Prostate gland (tissue), 2 donors: ENCODE results near the gene SH3TC2. TPM values are rescaled to one million over a fixed set of nuclear protein-coding genes. Genes with fewer than 3 reads are reported as not detected.

Experiments used
- DNase-seq: peaks from one replicate; pipeline ENCODE4 v3.0.0-alpha.2; 2019; ENCODE audit warnings: low spot score
- H3K27ac ChIP-seq, 2 donors: fragments of 200-600 bp; sonication (generic); 2 replicates each; pipeline ENCODE4 v1.5.1; 2017 to 2019
- H3K27me3 ChIP-seq: fragments of 200-600 bp; sonication (generic); replicated peaks from 2 replicates; pipeline ENCODE4 v1.5.1; 2019; ENCODE audit not compliant: insufficient read depth
- H3K36me3 ChIP-seq, 2 donors: fragments of 200-600 bp; sonication (generic); 1 replicate in 1 of 2; 2 replicates in 1 of 2; pipeline versions ENCODE4 v1.5.1 to v1.8.1; 2017 to 2019
- H3K4me1 ChIP-seq: fragments of 200-600 bp; sonication (generic); replicated peaks from 2 replicates; pipeline ENCODE4 v1.5.1; 2019
- H3K4me3 ChIP-seq, 2 donors: fragments of 200-600 bp; sonication (generic); 2 replicates each; pipeline ENCODE4 v1.5.1; 2017 to 2019
- H3K9me3 ChIP-seq: fragments of 200-600 bp; sonication (generic); 2 replicates; pipeline ENCODE4 v1.5.1; 2017
- CTCF ChIP-seq, 4 experiments: fragments of 200-600 bp in 2 of 4; fragments of 450-650 bp in 2 of 4; sonication (generic) in 2 of 4; IDR thresholded peaks; 1 replicate in 3 of 4; 2 replicates in 1 of 4; pipeline ENCODE4 v1.5.1; 2016 to 2019; ENCODE audit warnings: antibody characterized with exemption in 4 of 4, mild to moderate bottlenecking in 2 of 4, moderate library complexity in 2 of 4
- POLR2A ChIP-seq: fragments of 450-650 bp; IDR thresholded peaks from one replicate; pipeline ENCODE4 v1.6.1; 2016; ENCODE audit warnings: antibody characterized with exemption, mild to moderate bottlenecking
- POLR2AphosphoS5 ChIP-seq: sonication (generic); formaldehyde crosslinking; IDR thresholded peaks from one replicate; pipeline ENCODE4 v1.6.1; 2017; ENCODE audit warnings: antibody characterized with exemption
- WGBS: methylation state at CpG from one replicate; pipeline ENCODE4 v1.1.5; 2018; 5-methylcytosine and 5-hydroxymethylcytosine counted together
- intact Hi-C: fragments of 100-400 bp; cut with DNase I; formaldehyde crosslinking; loops from one replicate; pipeline ENCODE4 v1.14.2; 2022
- total RNA-seq, 2 donors: library from RNA; depleted of rRNA; stranded (reverse); fragments of >200 nt; gene quantifications; one replicate each; pipeline ENCODE4 v1.1.0, GENCODE V29; 2016

SH3TC2 gene
- total RNA-seq, 2 donors from 2014 or later = 6.2 to 69.1 TPM

DNA sequence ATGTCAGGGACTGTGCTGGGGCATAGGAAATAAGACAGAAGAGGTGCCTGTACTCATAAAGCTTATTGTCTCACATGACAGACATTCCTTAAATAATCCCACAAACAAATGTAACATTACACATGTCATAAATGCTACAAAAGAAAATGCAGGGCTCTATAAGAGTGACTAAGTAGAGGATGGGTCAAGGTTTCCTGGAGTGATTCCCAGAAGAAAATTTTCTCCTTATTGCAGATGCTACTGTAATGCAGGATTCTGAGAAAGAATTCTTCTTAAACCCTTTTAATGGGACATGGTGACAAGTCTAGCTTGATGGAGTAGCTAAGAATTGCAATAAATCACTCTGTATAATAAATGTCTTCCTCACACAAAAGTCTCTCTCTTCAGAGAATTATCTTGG is 55.7 kb downstream of the SH3TC2 start:
- Histone ChIP-seq H3K4me3 (no peak overlapping the region), H3K36me3 (no peaks in the 10 kb centered on the region), H3K27me3 (no peaks in the 10 kb centered on the region), H3K4me1 (no peaks in the 10 kb centered on the region), H3K9me3 (no peaks in the 10 kb centered on the region), H3K27ac (no peak overlapping the region)
- no peak for TF ChIP-seq POLR2AphosphoS5
- no peak for TF ChIP-seq POLR2A
- no peak for TF ChIP-seq CTCF (IDR thresholded peaks at IDR 0.05)
- intact Hi-C loops = loop anchor here (10.0 kb wide), 1 partner anchor 182 kb away; the partner anchor contains the start of gene ADRB2
- DNase-seq = no peak

DNA sequence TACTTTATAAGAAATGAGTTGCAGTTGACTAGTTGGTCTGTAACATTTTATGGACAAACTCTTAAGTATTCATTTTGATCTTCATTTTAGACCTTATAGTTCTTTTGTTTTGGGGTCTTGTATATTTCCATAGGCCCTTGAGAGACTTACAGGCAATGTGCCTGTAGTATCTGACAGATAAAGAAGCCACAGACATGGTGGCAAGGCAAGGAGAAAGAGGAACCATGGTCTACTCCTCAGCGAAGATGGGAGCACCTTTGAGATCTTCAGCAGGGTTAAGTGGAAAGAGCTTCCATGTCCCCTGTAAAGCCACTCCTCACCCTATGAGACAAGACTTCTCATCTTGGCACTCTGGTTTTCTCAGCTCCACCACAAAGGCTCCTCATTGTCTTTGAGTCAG is 56.4 kb downstream of the SH3TC2 start:
- no peak for DNase-seq
- no peaks in the 10 kb centered on the region for H3K9me3 ChIP-seq
- no peak overlapping the region for H3K4me3 ChIP-seq
- intact Hi-C loops = loop anchor here (10.0 kb wide), 1 partner anchor 182 kb away; the partner anchor contains the start of gene ADRB2
- TF ChIP-seq POLR2AphosphoS5 = no peak
- no peak for TF ChIP-seq POLR2A
- TF ChIP-seq CTCF (IDR thresholded peaks at IDR 0.05) = no peak
- 100% methylated on average over 1 of the region's 1 CpG for WGBS
- H3K4me1 ChIP-seq = no peaks in the 10 kb centered on the region
- H3K36me3 ChIP-seq = no peaks in the 10 kb centered on the region
- no peak overlapping the region for H3K27ac ChIP-seq
- no peaks in the 10 kb centered on the region for H3K27me3 ChIP-seq

GRCh38 chr5:149005077-149005892 is 57.6 kb downstream of the SH3TC2 start:
- intact Hi-C loops = loop anchor here (10.0 kb wide), 1 partner anchor 180 kb away; the partner anchor contains the start of gene ADRB2
- no peak overlapping the region for H3K4me3 ChIP-seq
- H3K9me3 ChIP-seq = no peaks in the 10 kb centered on the region
- no peaks in the 10 kb centered on the region for H3K36me3 ChIP-seq
- H3K4me1 ChIP-seq = no peaks in the 10 kb centered on the region
- WGBS = 52% methylated on average over 2 of the region's 2 CpGs
- no peaks in the 10 kb centered on the region for H3K27me3 ChIP-seq
- no peak overlapping the region for H3K27ac ChIP-seq
- TF ChIP-seq CTCF (IDR thresholded peaks at IDR 0.05) = no peak
- no peak for TF ChIP-seq POLR2A
- TF ChIP-seq POLR2AphosphoS5 = no peak
- DNase-seq = no peak

GRCh38 chr5:149004559-149004958 is 58.3 kb downstream of the SH3TC2 start:
- TF ChIP-seq CTCF (IDR thresholded peaks at IDR 0.05) = no peak
- TF ChIP-seq POLR2AphosphoS5 = no peak
- TF ChIP-seq POLR2A = no peak
- Histone ChIP-seq H3K4me1 (no peaks in the 10 kb centered on the region), H3K4me3 (no peak overlapping the region), H3K27me3 (no peaks in the 10 kb centered on the region), H3K9me3 (no peaks in the 10 kb centered on the region), H3K27ac (no peak overlapping the region), H3K36me3 (no peaks in the 10 kb centered on the region)
- no peak for DNase-seq
- 95% methylated on average over 6 of the region's 6 CpGs for WGBS
- intact Hi-C loops = loop anchor here (5.0 to 10.0 kb wide), 2 partner anchors 33 to 180 kb away; partner anchors contain the start of gene ADRB2
